Hepatocyte (in vitro differentiated cells): ENCODE measurements around the gene FAF1. TPM values are rescaled to one million over a fixed set of nuclear protein-coding genes. Genes with fewer than 3 reads are reported as not detected.

ENCODE experiments used
- DNase-seq: peaks from one replicate; pipeline ENCODE4 v3.0.0-alpha.2; 2016; ENCODE audit warnings: low spot score
- H2AFZ ChIP-seq: fragments of 200-600 bp; sonication (generic); 2 replicates; pipeline ENCODE4 v1.6.0; 2016; ENCODE audit warnings: antibody characterized with exemption, mild to moderate bottlenecking
- H3K27ac ChIP-seq: fragments of 200-600 bp; sonication (generic); 2 replicates; pipeline ENCODE4 v1.5.1; 2016; ENCODE audit warnings: mild to moderate bottlenecking
- H3K27me3 ChIP-seq: fragments of 200-600 bp; sonication (generic); 2 replicates; pipeline ENCODE4 v1.6.1; 2016
- H3K36me3 ChIP-seq: fragments of 200-600 bp; sonication (generic); replicated peaks from 2 replicates; pipeline ENCODE4 v1.5.1; 2016; ENCODE audit warnings: low read depth; ENCODE audit not compliant: insufficient read depth
- H3K4me1 ChIP-seq: fragments of 200-600 bp; sonication (generic); 2 replicates; pipeline ENCODE4 v1.5.1; 2016; ENCODE audit warnings: mild to moderate bottlenecking, moderate library complexity; ENCODE audit not compliant: insufficient read depth
- H3K4me2 ChIP-seq: fragments of 200-600 bp; sonication (generic); 2 replicates; pipeline ENCODE4 v1.6.0; 2016
- H3K4me3 ChIP-seq: fragments of 200-600 bp; sonication (generic); 2 replicates; pipeline ENCODE4 v1.5.1; 2016; ENCODE audit warnings: mild to moderate bottlenecking
- H3K79me2 ChIP-seq: fragments of 200-600 bp; sonication (generic); 2 replicates; pipeline ENCODE4 v1.6.0; 2017; ENCODE audit warnings: mild to moderate bottlenecking
- H3K9me2 ChIP-seq: fragments of 200-600 bp; sonication (generic); replicated peaks from 2 replicates; pipeline ENCODE4 v1.6.0; 2017; ENCODE audit warnings: mild to moderate bottlenecking; ENCODE audit not compliant: insufficient read depth
- H3K9me3 ChIP-seq: fragments of 200-600 bp; sonication (generic); 2 replicates; pipeline ENCODE4 v1.5.1; 2016; ENCODE audit warnings: low read depth, mild to moderate bottlenecking
- H4K20me1 ChIP-seq: fragments of 200-600 bp; sonication (generic); 2 replicates; pipeline ENCODE4 v1.6.0; 2016; ENCODE audit warnings: mild to moderate bottlenecking; ENCODE audit not compliant: insufficient read depth, poor library complexity, severe bottlenecking
- EZH2 ChIP-seq: fragments of 200-600 bp; sonication (generic); IDR thresholded peaks from 2 replicates; pipeline ENCODE4 v1.6.1; 2016; ENCODE audit warnings: antibody characterized with exemption, mild to moderate bottlenecking, borderline replicate concordance
- EZH2phosphoT487 ChIP-seq: fragments of 200-600 bp; sonication (generic); IDR thresholded peaks from one replicate; pipeline ENCODE4 v1.6.1; 2018; ENCODE audit warnings: antibody characterized with exemption, mild to moderate bottlenecking, low read depth, moderate library complexity; ENCODE audit not compliant: unreplicated experiment, severe bottlenecking
- WGBS: methylation state at CpG from one replicate; pipeline ENCODE4 v1.1.6; 2016; ENCODE audit warnings: low lambda C conversion rate; ENCODE audit errors: missing lambda C conversion rate; 5-methylcytosine and 5-hydroxymethylcytosine counted together
- polyA plus RNA-seq: library from polyadenylated mRNA; unstranded; fragments of >200 nt; fragmentation: Nextera tagmentation; extraction: Ambion mirVana; gene quantifications from 2 replicates; pipeline ENCODE4 v1.2.1, GENCODE V29; 2016
- total RNA-seq: library from RNA; depleted of rRNA; stranded (reverse); fragments of >200 nt; gene quantifications from 2 replicates; pipeline ENCODE4 v1.2.3, GENCODE V29; 2014
- TF ChIP-seq, protein P1 (sequence below): fragments of 200-600 bp; sonication (generic); IDR thresholded peaks from 2 replicates; pipeline ENCODE4 v1.5.1; 2016; ENCODE audit warnings: antibody characterized with exemption, mild to moderate bottlenecking; ENCODE audit not compliant: poor library complexity

The FAF1 gene
- total and polyA plus RNA-seq, 2 experiments from 2014 or later, result 25.7 to 35.5 TPM

DNA sequence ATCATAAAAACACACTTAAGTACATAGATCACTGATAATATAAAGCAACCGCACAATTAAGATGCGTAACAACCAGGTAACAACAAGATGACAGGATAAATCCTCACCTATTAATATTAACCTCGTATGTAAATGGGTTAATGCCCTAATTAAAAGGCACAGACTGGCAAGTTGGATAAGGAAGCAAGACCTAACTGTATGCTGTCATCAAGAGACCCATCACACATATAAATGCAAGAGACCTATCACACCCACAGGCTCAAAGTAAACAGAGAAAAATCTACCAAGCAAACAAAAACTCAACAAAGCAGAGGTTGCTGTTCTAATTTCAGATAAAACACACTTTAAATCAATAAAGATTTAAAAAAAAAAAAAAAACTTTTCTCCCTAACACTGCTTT, 151.8 kb downstream of the FAF1 start:
- Histone ChIP-seq H3K4me2 (no peak overlapping the region), H2AFZ (no peak overlapping the region), H3K9me2 (no peaks in the 10 kb centered on the region), H4K20me1 (no peaks in the 10 kb centered on the region), H3K27me3 (no peaks in the 10 kb centered on the region), H3K4me1 (no peaks in the 10 kb centered on the region), H3K4me3 (no peak overlapping the region), H3K9me3 (no peaks in the 10 kb centered on the region), H3K36me3 (no peaks in the 10 kb centered on the region), H3K27ac (no peak overlapping the region), H3K79me2 (peaks cover 70% of the 10 kb centered on the region)
- 92% methylated on average over 3 of the region's 3 CpGs for WGBS
- no peak for DNase-seq
- no peak for TF ChIP-seq EZH2
- no peak for TF ChIP-seq EZH2phosphoT487
- TF ChIP-seq, protein P1, sequence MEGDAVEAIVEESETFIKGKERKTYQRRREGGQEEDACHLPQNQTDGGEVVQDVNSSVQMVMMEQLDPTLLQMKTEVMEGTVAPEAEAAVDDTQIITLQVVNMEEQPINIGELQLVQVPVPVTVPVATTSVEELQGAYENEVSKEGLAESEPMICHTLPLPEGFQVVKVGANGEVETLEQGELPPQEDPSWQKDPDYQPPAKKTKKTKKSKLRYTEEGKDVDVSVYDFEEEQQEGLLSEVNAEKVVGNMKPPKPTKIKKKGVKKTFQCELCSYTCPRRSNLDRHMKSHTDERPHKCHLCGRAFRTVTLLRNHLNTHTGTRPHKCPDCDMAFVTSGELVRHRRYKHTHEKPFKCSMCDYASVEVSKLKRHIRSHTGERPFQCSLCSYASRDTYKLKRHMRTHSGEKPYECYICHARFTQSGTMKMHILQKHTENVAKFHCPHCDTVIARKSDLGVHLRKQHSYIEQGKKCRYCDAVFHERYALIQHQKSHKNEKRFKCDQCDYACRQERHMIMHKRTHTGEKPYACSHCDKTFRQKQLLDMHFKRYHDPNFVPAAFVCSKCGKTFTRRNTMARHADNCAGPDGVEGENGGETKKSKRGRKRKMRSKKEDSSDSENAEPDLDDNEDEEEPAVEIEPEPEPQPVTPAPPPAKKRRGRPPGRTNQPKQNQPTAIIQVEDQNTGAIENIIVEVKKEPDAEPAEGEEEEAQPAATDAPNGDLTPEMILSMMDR, result no peak

DNA sequence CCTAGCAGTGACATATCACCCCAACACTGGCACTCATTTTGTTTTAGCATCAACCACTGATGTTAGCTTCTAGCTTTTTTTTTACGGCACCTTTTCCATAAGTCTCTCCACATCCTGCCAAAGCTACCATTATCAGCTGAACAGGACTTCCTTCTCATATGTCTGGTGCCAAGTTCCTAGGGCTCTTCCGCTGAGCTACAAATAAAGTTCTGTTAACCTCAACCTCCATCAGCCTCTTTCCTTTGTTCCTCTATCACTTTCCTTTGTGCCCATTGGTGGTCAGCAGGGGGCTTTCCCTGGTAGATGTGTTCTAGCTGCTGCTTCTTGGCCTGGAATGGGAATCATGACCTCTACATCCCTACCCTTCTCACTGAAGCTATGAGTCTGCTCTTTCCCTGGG, 163.8 kb downstream of the FAF1 start:
- Histone ChIP-seq H3K36me3 (no peaks in the 10 kb centered on the region), H3K4me1 (no peaks in the 10 kb centered on the region), H4K20me1 (no peaks in the 10 kb centered on the region), H3K9me3 (no peaks in the 10 kb centered on the region), H3K27ac (no peak overlapping the region), H3K9me2 (no peaks in the 10 kb centered on the region), H3K79me2 (peaks cover 3% of the 10 kb centered on the region), H3K27me3 (no peaks in the 10 kb centered on the region), H3K4me2 (no peak overlapping the region), H3K4me3 (no peak overlapping the region), H2AFZ (no peak overlapping the region)
- DNase-seq, result no peak
- TF ChIP-seq EZH2phosphoT487, result no peak
- TF ChIP-seq, protein P1, result no peak
- TF ChIP-seq EZH2, result no peak
- WGBS, result 97% methylated on average over 2 of the region's 2 CpGs

DNA sequence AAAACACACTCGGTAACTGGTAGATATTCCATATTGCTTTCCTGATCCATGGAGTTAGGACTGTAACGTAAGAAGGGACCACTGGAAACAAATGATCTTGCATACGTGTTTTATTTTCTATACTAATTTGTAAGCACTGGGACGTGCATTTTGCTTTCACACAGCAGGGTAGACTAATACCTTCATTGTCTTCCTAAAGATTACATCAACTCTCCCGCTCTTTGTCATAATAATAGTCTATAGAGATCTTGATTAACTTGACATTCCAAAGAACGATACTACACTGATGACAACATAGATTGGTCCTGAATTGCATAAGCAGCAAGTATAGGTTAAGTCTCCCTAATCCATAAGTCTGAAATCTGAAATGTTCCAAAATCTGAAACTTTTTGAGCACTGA, 166.5 kb downstream of the FAF1 start:
- no peaks in the 10 kb centered on the region for H3K27me3 ChIP-seq
- H3K9me3 ChIP-seq, result no peaks in the 10 kb centered on the region
- no peak for DNase-seq
- H3K4me1 ChIP-seq, result no peaks in the 10 kb centered on the region
- H3K4me2 ChIP-seq, result no peak overlapping the region
- no peaks in the 10 kb centered on the region for H4K20me1 ChIP-seq
- TF ChIP-seq, protein P1, result no peak
- TF ChIP-seq EZH2 (no peak), EZH2phosphoT487 (no peak)
- H3K79me2 ChIP-seq, result peaks cover 3% of the 10 kb centered on the region
- no peaks in the 10 kb centered on the region for H3K36me3 ChIP-seq
- 92% methylated on average over 6 of the region's 6 CpGs for WGBS
- no peak overlapping the region for H3K27ac ChIP-seq
- H2AFZ ChIP-seq, result no peak overlapping the region
- no peaks in the 10 kb centered on the region for H3K9me2 ChIP-seq
- H3K4me3 ChIP-seq, result no peak overlapping the region

DNA sequence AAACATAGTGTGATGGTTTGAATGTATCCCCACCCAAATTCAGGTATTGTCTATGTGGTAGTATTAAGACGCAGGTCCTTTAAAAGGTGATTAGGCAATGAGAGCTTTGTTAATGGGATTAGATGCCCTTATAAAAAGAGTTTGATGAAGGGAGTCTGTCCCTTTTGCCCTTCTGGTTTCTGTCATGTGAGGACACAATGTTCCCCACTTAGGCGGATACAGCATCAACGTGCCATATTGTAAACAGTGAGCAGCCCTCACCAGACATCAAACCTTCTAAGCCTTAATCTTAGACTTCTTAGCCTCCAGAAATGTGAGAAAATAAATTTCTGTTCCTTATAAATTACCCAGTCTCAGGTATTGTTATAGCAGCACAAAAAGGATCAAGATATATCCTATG, 172.8 kb downstream of the FAF1 start:
- Histone ChIP-seq H3K4me1 (no peaks in the 10 kb centered on the region), H3K4me2 (no peak overlapping the region), H2AFZ (no peak overlapping the region), H3K27ac (no peak overlapping the region), H4K20me1 (no peaks in the 10 kb centered on the region), H3K79me2 (no peaks in the 10 kb centered on the region), H3K4me3 (no peak overlapping the region), H3K27me3 (no peaks in the 10 kb centered on the region), H3K9me3 (no peaks in the 10 kb centered on the region), H3K9me2 (no peaks in the 10 kb centered on the region), H3K36me3 (no peaks in the 10 kb centered on the region)
- WGBS, result 80% methylated on average over 3 of the region's 3 CpGs
- DNase-seq, result no peak
- TF ChIP-seq EZH2phosphoT487 (no peak), EZH2 (no peak)
- TF ChIP-seq, protein P1, result no peak
